ENCODE results near the gene PTP4A2.

PTP4A2 gene

GRCh38 chr1:31976401-31976800, 38.2 kb upstream of the PTP4A2 start:
- TF ChIP-seq SPI1 (IDR thresholded peaks at IDR 0.05; ENCODE audit: low read depth, low read length): no peak
- no peak for TF ChIP-seq PAX5 (IDR thresholded peaks at IDR 0.05; ENCODE audit: insufficient read depth, low read length, severe bottlenecking)
- no peak for TF ChIP-seq POU2F2 (IDR thresholded peaks at IDR 0.05; ENCODE audit: low read depth, low read length)
- no peak for TF ChIP-seq TAF1 (IDR thresholded peaks at IDR 0.05; ENCODE audit: low read depth, low read length)
- no peak for TF ChIP-seq POLR2AphosphoS5 (IDR thresholded peaks at IDR 0.05; ENCODE audit: low read depth, low read length)
- TF ChIP-seq POLR2A (IDR thresholded peaks at IDR 0.05; ENCODE audit: low read depth, low read length): no peak
- FAIRE-seq (no peak), DNase-seq (ENCODE audit: insufficient read length, low spot score) (no peak)

- DNase-seq (ENCODE audit: insufficient read length, low spot score): no peak
- TF ChIP-seq PAX5 (IDR thresholded peaks at IDR 0.05; ENCODE audit: insufficient read depth, low read length, severe bottlenecking) (no peak), POLR2A (IDR thresholded peaks at IDR 0.05; ENCODE audit: low read depth, low read length) (no peak), TAF1 (IDR thresholded peaks at IDR 0.05; ENCODE audit: low read depth, low read length) (no peak), POU2F2 (IDR thresholded peaks at IDR 0.05; ENCODE audit: low read depth, low read length) (no peak), SPI1 (IDR thresholded peaks at IDR 0.05; ENCODE audit: low read depth, low read length) (no peak), POLR2AphosphoS5 (IDR thresholded peaks at IDR 0.05; ENCODE audit: low read depth, low read length) (no peak)
- FAIRE-seq: no peak
Measured at GRCh38 chr1:31970873-31971272, 32.7 kb upstream of the PTP4A2 start.

- FAIRE-seq (no peak), DNase-seq (ENCODE audit: insufficient read length, low spot score) (no peak)
- TF ChIP-seq SPI1 (IDR thresholded peaks at IDR 0.05; ENCODE audit: low read depth, low read length) (peak; percentile 54), TAF1 (IDR thresholded peaks at IDR 0.05; ENCODE audit: low read depth, low read length) (no peak)
Measured at GRCh38 chr1:31961536-31961935, 23.4 kb upstream of the PTP4A2 start.

- no peak for FAIRE-seq
- DNase-seq (ENCODE audit: insufficient read length, low spot score): no peak
- TF ChIP-seq SPI1 (IDR thresholded peaks at IDR 0.05; ENCODE audit: low read depth, low read length): no peak
- TF ChIP-seq PAX5 (IDR thresholded peaks at IDR 0.05; ENCODE audit: insufficient read depth, low read length, severe bottlenecking): no peak
- TF ChIP-seq POLR2AphosphoS5 (IDR thresholded peaks at IDR 0.05; ENCODE audit: low read depth, low read length): no peak
- no peak for TF ChIP-seq POLR2A (IDR thresholded peaks at IDR 0.05; ENCODE audit: low read depth, low read length)
- no peak for TF ChIP-seq TAF1 (IDR thresholded peaks at IDR 0.05; ENCODE audit: low read depth, low read length)
- no peak for TF ChIP-seq POU2F2 (IDR thresholded peaks at IDR 0.05; ENCODE audit: low read depth, low read length)
Measured at GRCh38 chr1:31959521-31960340, 21.6 kb upstream of the PTP4A2 start.

- DNase-seq (ENCODE audit: insufficient read length, low spot score) (no peak), FAIRE-seq (peak; percentile 86)
- TF ChIP-seq POLR2A (IDR thresholded peaks at IDR 0.05; ENCODE audit: low read depth, low read length) (peak; percentile 72), SPI1 (IDR thresholded peaks at IDR 0.05; ENCODE audit: low read depth, low read length) (no peak; the same call in none of the 2 replicates)
Measured at GRCh38 chr1:31957701-31958674, 19.8 kb upstream of the PTP4A2 start.

- FAIRE-seq (peak; percentile 83), DNase-seq (ENCODE audit: insufficient read length, low spot score) (no peak)
- TF ChIP-seq POLR2AphosphoS5 (IDR thresholded peaks at IDR 0.05; ENCODE audit: low read depth, low read length) (0 out of 2 replicates have a peak, but pooled peaks have one; percentile 36), POU2F2 (IDR thresholded peaks at IDR 0.05; ENCODE audit: low read depth, low read length) (peak; percentile 96), SPI1 (IDR thresholded peaks at IDR 0.05; ENCODE audit: low read depth, low read length) (peak; percentile 78), PAX5 (IDR thresholded peaks at IDR 0.05; ENCODE audit: insufficient read depth, low read length, severe bottlenecking) (no peak), POLR2A (IDR thresholded peaks at IDR 0.05; ENCODE audit: low read depth, low read length) (peak; percentile 34; the same call in 1 of the 2 replicates), TAF1 (IDR thresholded peaks at IDR 0.05; ENCODE audit: low read depth, low read length) (no peak)
Measured at GRCh38 chr1:31955917-31956736, 18.0 kb upstream of the PTP4A2 start.

- DNase-seq (ENCODE audit: insufficient read length, low spot score): no peak
- FAIRE-seq: peak; percentile 79
- TF ChIP-seq SPI1 (IDR thresholded peaks at IDR 0.05; ENCODE audit: low read depth, low read length): peak; percentile 86
- no peak for TF ChIP-seq POLR2A (IDR thresholded peaks at IDR 0.05; ENCODE audit: low read depth, low read length)
- TF ChIP-seq POU2F2 (IDR thresholded peaks at IDR 0.05; ENCODE audit: low read depth, low read length): no peak
- TF ChIP-seq TAF1 (IDR thresholded peaks at IDR 0.05; ENCODE audit: low read depth, low read length): no peak
- no peak for TF ChIP-seq PAX5 (IDR thresholded peaks at IDR 0.05; ENCODE audit: insufficient read depth, low read length, severe bottlenecking)
- no peak for TF ChIP-seq POLR2AphosphoS5 (IDR thresholded peaks at IDR 0.05; ENCODE audit: low read depth, low read length)
Measured at GRCh38 chr1:31954607-31955283, 16.6 kb upstream of the PTP4A2 start.

- no peak for FAIRE-seq
Measured at GRCh38 chr1:31952825-31953220, 14.7 kb upstream of the PTP4A2 start.

More at GRCh38 chr1:31952825-31953220, 14.7 kb upstream of the PTP4A2 start:
- no peak for DNase-seq (ENCODE audit: insufficient read length, low spot score)
- TF ChIP-seq POLR2A (IDR thresholded peaks at IDR 0.05; ENCODE audit: low read depth, low read length): no peak
- no peak for TF ChIP-seq PAX5 (IDR thresholded peaks at IDR 0.05; ENCODE audit: insufficient read depth, low read length, severe bottlenecking)
- no peak for TF ChIP-seq TAF1 (IDR thresholded peaks at IDR 0.05; ENCODE audit: low read depth, low read length)
- TF ChIP-seq POU2F2 (IDR thresholded peaks at IDR 0.05; ENCODE audit: low read depth, low read length): no peak
- TF ChIP-seq SPI1 (IDR thresholded peaks at IDR 0.05; ENCODE audit: low read depth, low read length): no peak
- TF ChIP-seq POLR2AphosphoS5 (IDR thresholded peaks at IDR 0.05; ENCODE audit: low read depth, low read length): no peak
